ENCODE measurements around the gene THRB. TPM values are rescaled to one million over a fixed set of nuclear protein-coding genes. Genes with fewer than 3 reads are reported as not detected.

Gene THRB
- total and polyA plus RNA-seq, 2 experiments from 2014 or later = 3.3 to 5.1 TPM

DNA sequence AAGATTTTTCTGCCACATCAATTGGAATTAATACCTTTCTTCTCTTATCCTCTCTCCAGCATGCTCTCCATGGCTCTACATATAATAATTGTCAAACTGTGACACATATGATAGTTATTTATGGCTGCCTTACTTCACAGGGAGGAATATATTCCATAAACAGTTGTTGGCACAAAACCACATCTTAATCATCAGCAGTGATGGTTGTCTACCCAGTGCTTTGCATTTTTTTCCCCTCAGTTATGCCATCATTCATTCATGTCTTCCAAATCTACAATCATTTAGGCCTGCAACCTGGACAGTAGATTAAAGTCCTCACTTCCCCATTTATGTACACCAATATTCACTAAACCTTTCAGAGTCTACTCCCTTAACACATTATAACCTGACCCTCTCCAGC, 107.7 kb downstream of the THRB start:
- Histone ChIP-seq H3K4me3 (no peak overlapping the region), H3K4me2 (ENCODE audit: unreplicated experiment) (peak overlapping the region; percentile 11), H3K9me2 (ENCODE audit: insufficient read depth) (no peaks in the 10 kb centered on the region), H3K9me3 (ENCODE audit: low read depth) (no peaks in the 10 kb centered on the region), H3K9ac (no peak overlapping the region; the same call in 1 of the 2 replicates), H3K4me1 (ENCODE audit: insufficient read depth) (peaks cover 18% of the 10 kb centered on the region), H3F3A (ENCODE audit: insufficient read depth) (peaks cover 6% of the 10 kb centered on the region; the same call in 1 of the 2 replicates), H2AFZ (no peak overlapping the region), H4K20me1 (ENCODE audit: insufficient read depth) (no peaks in the 10 kb centered on the region), H3K27me3 (replicated peaks; ENCODE audit: insufficient read depth) (no peaks in the 10 kb centered on the region), H3K36me3 (ENCODE audit: low read depth) (no peaks in the 10 kb centered on the region), H3K79me2 (ENCODE audit: insufficient read depth) (no peaks in the 10 kb centered on the region), H3K27ac (peak overlapping the region; percentile 60)
- peak; percentile 74 for DNase-seq
- in situ Hi-C loops (cut with MboI) = no loop called here
- no peak for TF ChIP-seq EZH2 (IDR thresholded peaks at IDR 0.05; ENCODE audit: insufficient read depth, poor library complexity, severe bottlenecking)

- WGBS, 2 experiments (ENCODE audit: low coverage in 1 of 2, low lambda C conversion rate in 2 of 2, missing lambda C conversion rate in 2 of 2) = 90 to 92% methylated on average over 3 of the region's 3 CpGs
- Histone ChIP-seq H3K79me2 (ENCODE audit: insufficient read depth) (no peaks in the 10 kb centered on the region), H4K20me1 (ENCODE audit: insufficient read depth) (no peaks in the 10 kb centered on the region), H3K27me3 (replicated peaks; ENCODE audit: insufficient read depth) (no peaks in the 10 kb centered on the region), H3K4me2 (ENCODE audit: unreplicated experiment) (no peak overlapping the region), H3K4me1 (ENCODE audit: insufficient read depth) (peaks cover 18% of the 10 kb centered on the region), H3K9me2 (ENCODE audit: insufficient read depth) (no peaks in the 10 kb centered on the region), H2AFZ (no peak overlapping the region), H3K9me3 (ENCODE audit: low read depth) (no peaks in the 10 kb centered on the region), H3K36me3 (ENCODE audit: low read depth) (no peaks in the 10 kb centered on the region), H3K9ac (no peak overlapping the region), H3K4me3 (no peak overlapping the region), H3K27ac (no peak overlapping the region), H3F3A (ENCODE audit: insufficient read depth) (peaks cover 6% of the 10 kb centered on the region; the same call in 1 of the 2 replicates)
- TF ChIP-seq EZH2phosphoT487 (IDR thresholded peaks at IDR 0.05; ENCODE audit: insufficient read depth, low read depth) (no peak), EZH2 (IDR thresholded peaks at IDR 0.05; ENCODE audit: insufficient read depth, poor library complexity, severe bottlenecking) (no peak)
- in situ Hi-C loops (cut with MboI) = no loop called here
- DNase-seq = no peak
Observed at GRCh38 chr3:24386458-24386857, 108.2 kb downstream of the THRB start.

GRCh38 chr3:24385012-24385615, 109.5 kb downstream of the THRB start:
- DNase-seq = no peak

DNA sequence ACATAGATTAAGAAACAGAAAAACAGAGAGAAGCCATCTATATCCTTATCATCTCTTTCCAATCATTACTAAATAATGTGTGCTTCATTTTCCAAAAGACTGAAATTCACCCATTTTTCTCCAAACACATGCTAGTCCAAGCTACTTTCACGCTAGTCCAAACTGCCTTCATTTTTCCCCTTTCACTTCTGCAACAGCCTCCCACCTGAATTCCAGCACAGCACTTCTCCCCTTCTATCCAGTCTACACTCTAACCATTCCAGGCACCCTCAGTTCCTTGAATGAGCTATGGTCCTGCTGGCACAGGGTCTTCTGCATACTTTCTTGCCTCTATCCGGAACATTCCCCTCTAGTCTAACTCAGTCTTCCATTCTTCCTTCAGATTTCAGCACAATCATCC, 112.0 kb downstream of the THRB start:
- H3K79me2 ChIP-seq (ENCODE audit: insufficient read depth) = no peaks in the 10 kb centered on the region
- no peak overlapping the region for H2AFZ ChIP-seq
- no peak for TF ChIP-seq EZH2 (IDR thresholded peaks at IDR 0.05; ENCODE audit: insufficient read depth, poor library complexity, severe bottlenecking)
- TF ChIP-seq EZH2phosphoT487 (IDR thresholded peaks at IDR 0.05; ENCODE audit: insufficient read depth, low read depth) = no peak
- H3K27ac ChIP-seq = no peak overlapping the region
- no peaks in the 10 kb centered on the region for H3K27me3 ChIP-seq (replicated peaks; ENCODE audit: insufficient read depth)
- H3K9me3 ChIP-seq (ENCODE audit: low read depth) = no peaks in the 10 kb centered on the region
- 99 to 100% methylated on average over 2 of the region's 2 CpGs for whole genome bisulfite sequencing, 2 experiments (ENCODE audit: low coverage in 1 of 2, low lambda C conversion rate in 2 of 2, missing lambda C conversion rate in 2 of 2)
- no peaks in the 10 kb centered on the region for H3K9me2 ChIP-seq (ENCODE audit: insufficient read depth)
- in situ Hi-C loops (cut with MboI) = no loop called here
- no peaks in the 10 kb centered on the region for H4K20me1 ChIP-seq (ENCODE audit: insufficient read depth)
- H3K4me2 ChIP-seq (ENCODE audit: unreplicated experiment) = no peak overlapping the region
- H3F3A ChIP-seq (ENCODE audit: insufficient read depth) = peaks cover 6% of the 10 kb centered on the region; the same call in 1 of the 2 replicates
- H3K4me1 ChIP-seq (ENCODE audit: insufficient read depth) = peaks cover 12% of the 10 kb centered on the region
- H3K4me3 ChIP-seq = no peak overlapping the region
- H3K9ac ChIP-seq = no peak overlapping the region
- H3K36me3 ChIP-seq (ENCODE audit: low read depth) = no peaks in the 10 kb centered on the region
- no peak for DNase-seq

More at GRCh38 chr3:24385012-24385615, 109.5 kb downstream of the THRB start:
- Histone ChIP-seq H3K27ac (no peak overlapping the region), H3K9ac (no peak overlapping the region), H3K9me3 (ENCODE audit: low read depth) (no peaks in the 10 kb centered on the region), H3K4me2 (ENCODE audit: unreplicated experiment) (no peak overlapping the region), H3K36me3 (ENCODE audit: low read depth) (no peaks in the 10 kb centered on the region), H3F3A (ENCODE audit: insufficient read depth) (peaks cover 6% of the 10 kb centered on the region; the same call in 1 of the 2 replicates), H3K9me2 (ENCODE audit: insufficient read depth) (no peaks in the 10 kb centered on the region), H3K4me3 (no peak overlapping the region), H3K79me2 (ENCODE audit: insufficient read depth) (no peaks in the 10 kb centered on the region), H2AFZ (no peak overlapping the region), H3K27me3 (replicated peaks; ENCODE audit: insufficient read depth) (no peaks in the 10 kb centered on the region), H3K4me1 (ENCODE audit: insufficient read depth) (peaks cover 18% of the 10 kb centered on the region), H4K20me1 (ENCODE audit: insufficient read depth) (no peaks in the 10 kb centered on the region)
- in situ Hi-C loops (cut with MboI) = no loop called here
- WGBS, 2 experiments (ENCODE audit: low coverage in 1 of 2, low lambda C conversion rate in 2 of 2, missing lambda C conversion rate in 2 of 2) = 42 to 44% methylated on average over 2 of the region's 2 CpGs
- TF ChIP-seq EZH2 (IDR thresholded peaks at IDR 0.05; ENCODE audit: insufficient read depth, poor library complexity, severe bottlenecking) (no peak), EZH2phosphoT487 (IDR thresholded peaks at IDR 0.05; ENCODE audit: insufficient read depth, low read depth) (no peak)

- Histone ChIP-seq H3K36me3 (ENCODE audit: low read depth) (no peaks in the 10 kb centered on the region), H3K27ac (no peak overlapping the region), H3K27me3 (replicated peaks; ENCODE audit: insufficient read depth) (no peaks in the 10 kb centered on the region), H4K20me1 (ENCODE audit: insufficient read depth) (no peaks in the 10 kb centered on the region), H3K79me2 (ENCODE audit: insufficient read depth) (no peaks in the 10 kb centered on the region), H3K4me3 (no peak overlapping the region), H3K9me2 (ENCODE audit: insufficient read depth) (no peaks in the 10 kb centered on the region), H3K4me2 (ENCODE audit: unreplicated experiment) (no peak overlapping the region), H3K9me3 (ENCODE audit: low read depth) (no peaks in the 10 kb centered on the region), H2AFZ (no peak overlapping the region), H3K9ac (no peak overlapping the region), H3K4me1 (ENCODE audit: insufficient read depth) (no peaks in the 10 kb centered on the region), H3F3A (ENCODE audit: insufficient read depth) (no peaks in the 10 kb centered on the region)
- in situ Hi-C loops (cut with MboI) = no loop called here
- no peak for DNase-seq
- no peak for TF ChIP-seq EZH2 (IDR thresholded peaks at IDR 0.05; ENCODE audit: insufficient read depth, poor library complexity, severe bottlenecking)
- TF ChIP-seq EZH2phosphoT487 (IDR thresholded peaks at IDR 0.05; ENCODE audit: insufficient read depth, low read depth) = no peak
Observed at GRCh38 chr3:24379936-24380335, 114.7 kb downstream of the THRB start.

All from GM23248 (cell line).